H1 (cell line): ENCODE measurements around the gene GJC2. TPM values are rescaled to one million over a fixed set of nuclear protein-coding genes. Genes with fewer than 3 reads are reported as not detected.

ENCODE experiments used
- CTCF ChIA-PET: fragments of 300-600 bp; sonication (Branson Sonifier 250); formaldehyde crosslinking; loops from one replicate; lab custom pipeline; 2021; ENCODE audit not compliant: partially characterized antibody; lab: Charles Lee
- POLR2A ChIA-PET: fragments of 300-600 bp; sonication (Branson Sonifier 250); formaldehyde crosslinking; loops from one replicate; lab custom pipeline; 2021; ENCODE audit warnings: inconsistent platforms; ENCODE audit not compliant: partially characterized antibody; lab: Charles Lee
- DNase-seq, 2 experiments: peaks; one replicate each; pipeline versions ENCODE4 v3.0.0 to v3.0.0-alpha.2; 2010 to 2022; ENCODE audit warnings: low spot score in 2 of 2, low read depth in 1 of 2, mixed read lengths in 1 of 2
- FAIRE-seq: peaks from 2 replicates; lab custom pipeline; 2011; peaks lifted over from hg19 to GRCh38; lab: Jason Lieb, UNC
- H2AFZ ChIP-seq: 2 replicates; pipeline ENCODE4 v1.8.1; 2012; ENCODE audit warnings: low read length, inconsistent platforms
- H2AK5ac ChIP-seq: 2 replicates; pipeline ENCODE4 v1.6.1; 2013; ENCODE audit warnings: low read depth, low read length
- H2BK120ac ChIP-seq: replicated peaks from 2 replicates; pipeline ENCODE3; 2013; ENCODE audit warnings: low read depth, low read length, inconsistent platforms
- H2BK12ac ChIP-seq: 2 replicates; pipeline ENCODE4 v1.6.1; 2013; ENCODE audit warnings: low read depth, low read length
- H2BK15ac ChIP-seq: 2 replicates; pipeline ENCODE4 v1.6.1; 2013; ENCODE audit warnings: low read length
- H2BK20ac ChIP-seq: 2 replicates; pipeline ENCODE4 v1.6.1; 2013; ENCODE audit warnings: low read length
- H2BK5ac ChIP-seq: 2 replicates; pipeline ENCODE4 v1.6.1; 2013; ENCODE audit warnings: low read depth, low read length
- H3K14ac ChIP-seq: 2 replicates; pipeline ENCODE4 v1.6.1; 2013; ENCODE audit warnings: inconsistent platforms; ENCODE audit not compliant: insufficient read length
- H3K18ac ChIP-seq: 2 replicates; pipeline ENCODE4 v1.6.1; 2013; ENCODE audit warnings: low read length; ENCODE audit errors: extremely low read depth
- H3K23ac ChIP-seq: 2 replicates; pipeline ENCODE4 v1.6.1; 2013; ENCODE audit warnings: inconsistent platforms; ENCODE audit not compliant: insufficient read length
- H3K23me2 ChIP-seq: 2 replicates; pipeline ENCODE4 v1.6.1; 2013; ENCODE audit warnings: low read depth, low read length
- H3K27ac ChIP-seq: 2 replicates; pipeline ENCODE4 v1.6.1; 2011; ENCODE audit warnings: low read depth, low read length, inconsistent platforms
- H3K27me3 ChIP-seq, 4 experiments: replicated peaks in 1 of 4; 1 replicate in 1 of 4; 2 replicates in 3 of 4; pipeline versions ENCODE4 v1.6.1 to v1.8.1; 2011 to 2013; ENCODE audit warnings: low read length in 3 of 4, mild to moderate bottlenecking in 3 of 4, inconsistent platforms in 2 of 4, mixed read lengths in 2 of 4, moderate library complexity in 1 of 4; ENCODE audit not compliant: control insufficient read depth in 3 of 4, insufficient read depth in 3 of 4; ENCODE audit errors: extremely low read depth in 1 of 4
- H3K36me3 ChIP-seq, 4 experiments: 2 replicates each; pipeline versions ENCODE4 v1.6.1 to v1.8.1; 2011 to 2013; ENCODE audit warnings: mild to moderate bottlenecking in 4 of 4, low read length in 3 of 4, moderate library complexity in 2 of 4, control low read depth in 1 of 4, inconsistent platforms in 1 of 4; ENCODE audit not compliant: insufficient read depth in 4 of 4, control insufficient read depth in 2 of 4
- H3K4ac ChIP-seq: replicated peaks from 2 replicates; pipeline ENCODE3; 2013; ENCODE audit warnings: low read length, low read depth, mixed read lengths, inconsistent platforms; ENCODE audit not compliant: insufficient read length
- H3K4me1 ChIP-seq, 4 experiments: replicated peaks in 1 of 4; 1 replicate in 1 of 4; 2 replicates in 3 of 4; pipeline versions ENCODE4 v1.6.1 to v1.8.1; 2011 to 2013; ENCODE audit warnings: low read length in 3 of 4, inconsistent platforms in 2 of 4, mixed read lengths in 1 of 4; ENCODE audit not compliant: insufficient read depth in 4 of 4, control insufficient read depth in 3 of 4
- H3K4me2 ChIP-seq, 2 experiments: 2 replicates each; pipeline versions ENCODE4 v1.6.1 to v1.8.1; 2011 to 2013; ENCODE audit warnings: low read depth in 2 of 2, low read length in 2 of 2, control low read depth in 1 of 2, inconsistent platforms in 1 of 2, mild to moderate bottlenecking in 1 of 2; ENCODE audit not compliant: insufficient read depth in 1 of 2
- H3K4me3 ChIP-seq, 4 experiments: fragments of 200-600, 300-600 bp in 1 of 4; sonication (generic), shearing (Covaris generic), sonication (Bioruptor Twin) in 1 of 4; 2 replicates each; pipeline versions ENCODE4 v1.5.1 to v1.8.1; 2011 to 2016; ENCODE audit warnings: low read length in 4 of 4, low read depth in 3 of 4, control low read depth in 2 of 4, inconsistent platforms in 2 of 4, mild to moderate bottlenecking in 2 of 4, mixed read lengths in 1 of 4, moderate library complexity in 1 of 4; ENCODE audit not compliant: insufficient read depth in 2 of 4; ENCODE audit errors: extremely low read depth in 1 of 4
- H3K56ac ChIP-seq: replicated peaks from 2 replicates; pipeline ENCODE3; 2013; ENCODE audit warnings: low read depth, mild to moderate bottlenecking, mixed read lengths, low read length, inconsistent platforms; ENCODE audit not compliant: insufficient read length
- H3K79me1 ChIP-seq: 2 replicates; pipeline ENCODE4 v1.6.1; 2013; ENCODE audit warnings: low read depth, low read length, control low read depth
- H3K79me2 ChIP-seq, 2 experiments: 2 replicates each; pipeline versions ENCODE4 v1.6.1 to v1.8.1; 2012 to 2013; ENCODE audit warnings: low read length in 2 of 2, mild to moderate bottlenecking in 2 of 2, inconsistent platforms in 1 of 2; ENCODE audit not compliant: insufficient read depth in 2 of 2, control insufficient read depth in 1 of 2
- H3K9ac ChIP-seq, 4 experiments: replicated peaks in 1 of 4; 1 replicate in 1 of 4; 2 replicates in 3 of 4; pipeline versions ENCODE4 v1.6.1 to v1.8.1; 2011 to 2013; ENCODE audit warnings: low read depth in 3 of 4, low read length in 3 of 4, control low read depth in 2 of 4, mild to moderate bottlenecking in 2 of 4, moderate library complexity in 2 of 4, inconsistent platforms in 1 of 4; ENCODE audit errors: extremely low read depth in 1 of 4
- H3K9me3 ChIP-seq, 2 experiments: 2 replicates each; pipeline versions ENCODE4 v1.6.1 to v1.8.1; 2012 to 2013; ENCODE audit warnings: mild to moderate bottlenecking in 2 of 2, moderate library complexity in 2 of 2, control low read depth in 1 of 2, inconsistent platforms in 1 of 2, low read depth in 1 of 2, low read length in 1 of 2, mixed read lengths in 1 of 2; ENCODE audit not compliant: insufficient read depth in 2 of 2
- H4K20me1 ChIP-seq, 2 experiments: replicated peaks in 1 of 2; 2 replicates each; pipeline versions ENCODE3 to v1.8.1; 2011 to 2013; ENCODE audit warnings: inconsistent platforms in 2 of 2, low read length in 2 of 2, mild to moderate bottlenecking in 1 of 2; ENCODE audit not compliant: insufficient read depth in 2 of 2, control insufficient read depth in 1 of 2
- H4K5ac ChIP-seq: 2 replicates; pipeline ENCODE4 v1.6.1; 2013; ENCODE audit warnings: low read length, low read depth, mixed read lengths, inconsistent platforms; ENCODE audit not compliant: insufficient read length
- H4K8ac ChIP-seq: 2 replicates; pipeline ENCODE4 v1.8.0; 2013; ENCODE audit warnings: mild to moderate bottlenecking, moderate library complexity, low read length, inconsistent platforms; ENCODE audit not compliant: insufficient read depth; ENCODE audit errors: extremely low read depth
- H4K91ac ChIP-seq: replicated peaks from 2 replicates; pipeline ENCODE3; 2013; ENCODE audit warnings: low read length, mixed read lengths, inconsistent platforms; ENCODE audit not compliant: insufficient read length
- CBX5 ChIP-seq: fragments of 300-800, 300-1000 bp; sonication (generic); IDR thresholded peaks from 2 replicates; pipeline ENCODE4 v1.7.1; 2016; ENCODE audit warnings: antibody characterized with exemption, low read length, low read depth
- E2F6 ChIP-seq: IDR thresholded peaks from 2 replicates; pipeline ENCODE4 v1.6.1; 2012; ENCODE audit warnings: inconsistent platforms
- GTF2F1 ChIP-seq: IDR thresholded peaks from 2 replicates; pipeline ENCODE4 v1.6.1; 2012; ENCODE audit warnings: low read depth, low read length, improper control_type of control experiment, borderline replicate concordance
- JUN ChIP-seq: IDR thresholded peaks from 2 replicates; pipeline ENCODE4 v1.6.1; 2011; ENCODE audit warnings: low read depth, mild to moderate bottlenecking, improper control_type of control experiment, low read length
- MAFK ChIP-seq: IDR thresholded peaks from 2 replicates; pipeline ENCODE4 v1.6.1; 2012; ENCODE audit warnings: low read depth, mild to moderate bottlenecking, improper control_type of control experiment, low read length
- POLR2A ChIP-seq, 2 experiments: IDR thresholded peaks; 1 replicate in 1 of 2; 2 replicates in 1 of 2; pipeline ENCODE4 v1.6.1; 2011; ENCODE audit warnings: low read depth in 2 of 2, low read length in 2 of 2, mild to moderate bottlenecking in 2 of 2; ENCODE audit errors: control extremely low read depth in 1 of 2
- RFX5 ChIP-seq: IDR thresholded peaks from 2 replicates; pipeline ENCODE4 v1.6.1; 2011; ENCODE audit warnings: low read depth, low read length, improper control_type of control experiment, borderline replicate concordance
- SAP30 ChIP-seq: fragments of 300-600 bp; sonication (generic); IDR thresholded peaks from 2 replicates; pipeline ENCODE4 v1.7.1; 2012; ENCODE audit warnings: low read length, moderate library complexity, mild to moderate bottlenecking, inconsistent platforms; ENCODE audit not compliant: insufficient read depth, insufficient replicate concordance
- TCF12 ChIP-seq: IDR thresholded peaks from 2 replicates; pipeline ENCODE4 v1.6.1; 2011; ENCODE audit warnings: low read depth, mild to moderate bottlenecking, low read length
- WGBS, 2 experiments: shearing (Covaris generic) in 1 of 2; methylation state at CpG; one replicate each; pipeline versions ENCODE4 v1.1.6 to v1.1.7; 2013 to 2015; ENCODE audit warnings: low lambda C conversion rate in 2 of 2, mixed read lengths in 2 of 2, inconsistent platforms in 1 of 2, low coverage in 1 of 2, missing lambda C conversion rate in 1 of 2; ENCODE audit not compliant: insufficient replicate concordance in 2 of 2, insufficient coverage in 1 of 2, insufficient read length in 1 of 2; ENCODE audit errors: extremely low coverage in 1 of 2, missing lambda C conversion rate in 1 of 2; 5-methylcytosine and 5-hydroxymethylcytosine counted together
- polyA plus RNA-seq, 7 experiments: library from polyadenylated mRNA; depleted of rRNA in 3 of 7; stranded (reverse) in 5 of 7; unstranded in 2 of 7; fragments of >200 nt in 5 of 7; fragments of 200-250 nt in 2 of 7; gene quantifications; 1 replicate in 5 of 7; 2 replicates in 1 of 7; 4 replicates in 1 of 7; pipeline versions ENCODE4 v1.2.1 to v1.2.3, GENCODE V29; 2011 to 2013; ENCODE audit warnings: missing spikeins in 2 of 7, mixed read lengths in 2 of 7
- total RNA-seq: library from RNA; stranded (reverse); fragmentation: NEBNext Ultra II Directional; extraction: Animal tissue kit (Norgen Biotek cat#: 25700); gene quantifications from 2 replicates; pipeline ENCODE4 v1.2.1, GENCODE V29; 2021
- TF ChIP-seq, protein P1 (sequence below): IDR thresholded peaks from 2 replicates; pipeline ENCODE4 v1.6.1; 2012; ENCODE audit warnings: low read length, inconsistent platforms

Gene GJC2
- total and polyA plus RNA-seq, 2 of the 8 experiments (the other 6 are each of a cell fraction or from before 2014, with no cell fraction given) = 0.17 to 0.54 TPM

- Histone ChIP-seq H2BK120ac (no peak overlapping the region), H2BK20ac (no peak overlapping the region), H3K4me1 (peaks cover 0 to 15% (median 7%) of the 10 kb centered on the region in 4 experiments; a peak in 5 of 7 replicates), H3K79me1 (peaks cover 23% of the 10 kb centered on the region), H4K91ac (no peak overlapping the region), H2BK15ac (no peak overlapping the region), H3K14ac (no peak overlapping the region), H2BK5ac (no peak overlapping the region), H2AFZ (no peak overlapping the region), H3K27me3 (no peaks in the 10 kb centered on the region), H3K36me3 (no peaks in the 10 kb centered on the region), H3K27ac (no peak overlapping the region), H4K5ac (no peak overlapping the region), H3K4me3 (no peak overlapping the region), H2AK5ac (no peak overlapping the region), H3K4ac (no peak overlapping the region), H3K4me2 (no peak overlapping the region), H3K79me2 (peaks cover 0 to 43% of the 10 kb centered on the region in 2 experiments; a peak in 3 of 4 replicates), H3K56ac (no peak overlapping the region), H4K8ac (no peak overlapping the region), H3K9ac (no peak overlapping the region), H3K23ac (no peak overlapping the region), H3K23me2 (peaks cover 5% of the 10 kb centered on the region; the same call in 1 of the 2 replicates), H4K20me1 (peaks cover 8 to 28% of the 10 kb centered on the region in 2 experiments), H2BK12ac (no peak overlapping the region), H3K18ac (no peak overlapping the region), H3K9me3 (no peaks in the 10 kb centered on the region)
- WGBS, 2 experiments = 91% methylated on average over 16 of the region's 16 CpGs; no CpG with 5 or more reads in 1 of the 2 experiments
- no peak for FAIRE-seq
- no peak for DNase-seq
- POLR2A ChIA-PET = interaction anchor here (1.0 to 1.8 kb wide), 2 partner anchors 13 to 21 kb away, joined by 3 to 7 read pairs; partner anchors contain the start of gene IBA57
- CTCF ChIA-PET = interaction anchor here (1.4 to 1.7 kb wide), 2 partner anchors 13 to 20 kb away, joined by 3 to 5 read pairs; no protein-coding TSS in a partner anchor
- no peak for TF ChIP-seq SAP30
- no peak for TF ChIP-seq MAFK
- TF ChIP-seq POLR2A (IDR thresholded peaks at IDR 0.05; ENCODE audit: control extremely low read depth in 1 of 2, low read depth in 2 of 2, low read length in 2 of 2) = no peak
- TF ChIP-seq CBX5 = no peak
- TF ChIP-seq JUN = no peak
- TF ChIP-seq GTF2F1 = no peak
- TF ChIP-seq, protein P1, sequence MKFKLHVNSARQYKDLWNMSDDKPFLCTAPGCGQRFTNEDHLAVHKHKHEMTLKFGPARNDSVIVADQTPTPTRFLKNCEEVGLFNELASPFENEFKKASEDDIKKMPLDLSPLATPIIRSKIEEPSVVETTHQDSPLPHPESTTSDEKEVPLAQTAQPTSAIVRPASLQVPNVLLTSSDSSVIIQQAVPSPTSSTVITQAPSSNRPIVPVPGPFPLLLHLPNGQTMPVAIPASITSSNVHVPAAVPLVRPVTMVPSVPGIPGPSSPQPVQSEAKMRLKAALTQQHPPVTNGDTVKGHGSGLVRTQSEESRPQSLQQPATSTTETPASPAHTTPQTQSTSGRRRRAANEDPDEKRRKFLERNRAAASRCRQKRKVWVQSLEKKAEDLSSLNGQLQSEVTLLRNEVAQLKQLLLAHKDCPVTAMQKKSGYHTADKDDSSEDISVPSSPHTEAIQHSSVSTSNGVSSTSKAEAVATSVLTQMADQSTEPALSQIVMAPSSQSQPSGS = no peak
- TF ChIP-seq TCF12 = no peak
- TF ChIP-seq E2F6 = no peak
- TF ChIP-seq RFX5 = no peak
Observed at GRCh38 chr1:228144193-228144992, 5.3 kb upstream of the GJC2 start.
